Left renal pelvis (tissue), 4 donors: ENCODE data around the gene ZC2HC1C. TPM values are rescaled to one million over a fixed set of nuclear protein-coding genes. Genes with fewer than 3 reads are reported as not detected.
"Not testable (repeated sequence)": the region's sequence is repeated elsewhere in the genome, so short reads cannot be mapped to it uniquely, and the experiment has no call there.

Experiments used
- DNase-seq, 4 donors: peaks; one replicate each; pipeline ENCODE4 v3.0.0-alpha.2; 2013; ENCODE audit warnings: low read depth in 4 of 4, low spot score in 3 of 4
- polyA plus RNA-seq, 4 donors: library from polyadenylated mRNA; unstranded; fragments of 120-200 nt; gene quantifications; one replicate each; pipeline ENCODE4 v1.2.1, GENCODE V29; 2013; ENCODE audit not compliant: insufficient read length in 4 of 4

ZC2HC1C gene
- polyA plus RNA-seq, 4 donors = 1.7 to 9.5 (median 8.3) TPM

GRCh38 chr14:75053396-75054291, 15.8 kb upstream of the ZC2HC1C start:
- no peak for DNase-seq

GRCh38 chr14:75054421-75054820, 15.0 kb upstream of the ZC2HC1C start:
- no peak for DNase-seq

GRCh38 chr14:75059642-75060041, 9.8 kb upstream of the ZC2HC1C start:
- DNase-seq = no peak

GRCh38 chr14:75060420-75060819, 9.0 kb upstream of the ZC2HC1C start:
- DNase-seq = no peak

- no peak for DNase-seq
Measured at GRCh38 chr14:75063013-75063412, 6.4 kb upstream of the ZC2HC1C start.

GRCh38 chr14:75063491-75064204, 5.8 kb upstream of the ZC2HC1C start, which contains the start of gene ACYP1:
Gene ACYP1, minus strand, starts transcription at chr14:75064024. Its CDS starts 471 bp downstream, at chr14:75063553.
- DNase-seq = peak; percentile 74 to 82 (median 80)

GRCh38 chr14:75064205-75064567, 5.3 kb upstream of the ZC2HC1C start:
- DNase-seq = no peak

GRCh38 chr14:75066691-75067090, 2.8 kb upstream of the ZC2HC1C start:
- DNase-seq = no peak

GRCh38 chr14:75067212-75067611, 2.2 kb upstream of the ZC2HC1C start:
- no peak for DNase-seq

GRCh38 chr14:75067765-75068164, 1.7 kb upstream of the ZC2HC1C start:
- DNase-seq = not testable (repeated sequence)

GRCh38 chr14:75068294-75069120, 934 bp upstream of the ZC2HC1C start:
- no peak for DNase-seq

GRCh38 chr14:75069811-75070145, 337 bp downstream of the ZC2HC1C start:
- no peak for DNase-seq

GRCh38 chr14:75070383-75070782, 942 bp downstream of the ZC2HC1C start:
- DNase-seq = no peak

GRCh38 chr14:75077794-75078193, 8.4 kb downstream of the ZC2HC1C start:
- DNase-seq = no peak

GRCh38 chr14:75079521-75079920, 10.1 kb downstream of the ZC2HC1C start:
- DNase-seq = no peak

GRCh38 chr14:75081660-75082229, 12.3 kb downstream of the ZC2HC1C start:
- no peak for DNase-seq

GRCh38 chr14:75083271-75083670, 13.8 kb downstream of the ZC2HC1C start:
- DNase-seq = no peak

GRCh38 chr14:75084513-75084912, 15.1 kb downstream of the ZC2HC1C start:
- no peak for DNase-seq

GRCh38 chr14:75088153-75088552, 18.7 kb downstream of the ZC2HC1C start:
- DNase-seq = no peak

GRCh38 chr14:75088566-75089373, 19.3 kb downstream of the ZC2HC1C start:
- peak in 1 of 4 donors; percentile 44 for DNase-seq
